ENCODE measurements around the gene SMYD1.

GRCh38 chr2:88108796-88109195 is 41.2 kb downstream of the SMYD1 start:
- TF ChIP-seq CTCF (IDR thresholded peaks at IDR 0.05) (no peak), POLR2AphosphoS5 (IDR thresholded peaks at IDR 0.05; ENCODE audit: low read depth, low read length) (no peak), SIN3A (IDR thresholded peaks at IDR 0.05; ENCODE audit: borderline replicate concordance, insufficient read depth, low read depth, low read length) (no peak), TCF7L2 (IDR thresholded peaks at IDR 0.05; ENCODE audit: low read depth, low read length) (no peak), REST (IDR thresholded peaks at IDR 0.05; ENCODE audit: insufficient read depth in 1 of 2, low read depth in 2 of 2, low read length in 1 of 2) (no peak)

Data from Panc1 (cell line).